A549 treated with DMSO at 1 μM for 4 hours (cell line): ENCODE data around the gene KCNC1. TPM values are rescaled to one million over a fixed set of nuclear protein-coding genes. Genes with fewer than 3 reads are reported as not detected.

Experiments
- total RNA-seq: library from RNA; stranded (reverse); fragments of 200-300 nt; extraction: Qiagen RNA extraction; gene quantifications from 5 replicates; pipeline ENCODE4 v1.2.3, GENCODE V29; 2022; ENCODE audit warnings: low read depth

The KCNC1 gene
- 0.06 to 0.11 TPM (median 0.07 TPM) in 5 replicates for total RNA-seq

DNA sequence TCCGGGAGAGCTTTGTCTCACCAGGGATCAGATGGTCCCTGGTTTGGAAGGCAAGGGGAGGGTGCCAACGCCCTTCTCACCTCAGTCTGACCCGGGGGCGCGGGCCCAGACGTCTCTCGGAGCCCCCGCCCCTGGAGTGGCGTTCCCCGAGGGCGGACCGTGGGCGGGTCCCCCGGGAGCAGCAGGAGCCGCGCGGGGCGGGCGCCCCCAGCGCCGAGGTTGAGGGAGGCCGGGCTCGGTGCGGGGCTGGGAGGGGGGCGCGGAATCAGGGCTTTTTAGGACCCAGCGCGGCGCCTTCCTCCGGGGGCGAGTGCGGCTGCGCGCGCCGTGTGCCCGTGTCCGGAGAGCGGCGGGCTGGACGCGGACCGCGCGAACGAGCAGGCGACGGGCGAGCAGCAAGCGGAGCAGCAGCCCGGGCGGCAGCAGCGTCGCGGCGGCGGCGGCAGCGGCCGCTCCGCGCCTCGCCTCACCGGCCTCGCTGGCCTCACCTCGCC, at the start of gene KCNC1:
KCNC1 (plus strand) TSS at position 364 of the 494 bp plus-strand sequence. CDS start 1,222 bp downstream, outside the sequence.

DNA sequence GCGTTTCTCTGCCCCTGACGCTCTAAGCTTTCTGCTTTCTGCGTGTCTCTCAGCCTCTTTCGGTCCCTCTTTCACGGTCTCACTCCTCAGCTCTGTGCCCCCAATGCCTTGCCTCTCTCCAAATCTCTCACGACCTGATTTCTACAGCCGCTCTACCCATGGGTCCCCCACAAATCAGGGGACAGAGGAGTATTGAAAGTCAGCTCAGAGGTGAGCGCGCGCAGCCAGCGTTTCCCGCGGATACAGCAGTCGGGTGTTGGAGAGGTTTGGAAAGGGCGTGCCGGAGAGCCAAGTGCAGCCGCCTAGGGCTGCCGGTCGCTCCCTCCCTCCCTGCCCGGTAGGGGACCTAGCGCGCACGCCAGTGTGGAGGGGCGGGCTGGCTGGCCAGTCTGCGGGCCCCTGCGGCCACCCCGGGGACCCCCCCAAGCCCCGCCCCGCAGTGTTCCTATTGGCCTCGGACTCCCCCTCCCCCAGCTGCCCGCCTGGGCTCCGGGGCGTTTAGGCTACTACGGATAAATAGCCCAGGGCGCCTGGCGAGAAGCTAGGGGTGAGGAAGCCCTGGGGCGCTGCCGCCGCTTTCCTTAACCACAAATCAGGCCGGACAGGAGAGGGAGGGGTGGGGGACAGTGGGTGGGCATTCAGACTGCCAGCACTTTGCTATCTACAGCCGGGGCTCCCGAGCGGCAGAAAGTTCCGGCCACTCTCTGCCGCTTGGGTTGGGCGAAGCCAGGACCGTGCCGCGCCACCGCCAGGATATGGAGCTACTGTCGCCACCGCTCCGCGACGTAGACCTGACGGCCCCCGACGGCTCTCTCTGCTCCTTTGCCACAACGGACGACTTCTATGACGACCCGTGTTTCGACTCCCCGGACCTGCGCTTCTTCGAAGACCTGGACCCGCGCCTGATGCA, 15.3 kb upstream of the KCNC1 start, which contains the start of gene MYOD1:
MYOD1 (plus strand) TSS at position 544 of the 910 bp plus-strand sequence; CDS start at position 756, 212 bp downstream.

Other genes starting within 250 kb of the KCNC1 start
- 0.59 to 1.0 TPM (median 0.94 TPM) in 5 replicates for gene USH1C, start 190.4 kb upstream of the KCNC1 start, total RNA-seq
- not detected in 5 replicates for gene OTOG, start 187.5 kb upstream of the KCNC1 start, total RNA-seq
- gene MYOD1, start 15.2 kb upstream of the KCNC1 start, total RNA-seq = not detected in 5 replicates